Psoas muscle (tissue), 8 donors: ENCODE measurements around the gene CD37. TPM values are rescaled to one million over a fixed set of nuclear protein-coding genes. Genes with fewer than 3 reads are reported as not detected.
A peak's percentile ranks its signal among the peaks of the same experiment; 100 is the strongest.

Source experiments
- ATAC-seq, 4 donors: fragments of 200-7000 bp; cut with Tn5 transposase; one replicate each; pipeline ENCODE4 v1.9.1; 2020; ENCODE audit warnings: moderate library complexity in 3 of 4, mild to moderate bottlenecking in 2 of 4
- DNase-seq, 2 donors: peaks; one replicate each; pipeline ENCODE4 v3.0.0-alpha.2; 2020
- H3K27ac ChIP-seq: fragments of 200-600 bp; one replicate; pipeline ENCODE4 v1.8.0; 2022
- H3K27me3 ChIP-seq, 3 donors: fragments of 200-600 bp in 1 of 3; one replicate each; pipeline versions ENCODE4 v1.6.1 to v1.8.0; 2013 to 2022; ENCODE audit warnings: low read length in 2 of 3, mild to moderate bottlenecking in 2 of 3, moderate library complexity in 1 of 3; ENCODE audit not compliant: insufficient read depth in 3 of 3
- H3K36me3 ChIP-seq, 2 donors: fragments of 200-600 bp in 1 of 2; one replicate each; pipeline versions ENCODE4 v1.6.1 to v1.8.0; 2013 to 2022; ENCODE audit warnings: low read depth in 1 of 2, mild to moderate bottlenecking in 1 of 2, moderate library complexity in 1 of 2; ENCODE audit not compliant: insufficient read depth in 1 of 2
- H3K4me1 ChIP-seq: fragments of 200-600 bp; one replicate; pipeline ENCODE4 v1.8.0; 2022
- H3K4me3 ChIP-seq: fragments of 200-600 bp; one replicate; pipeline ENCODE4 v1.8.0; 2022; ENCODE audit warnings: mild to moderate bottlenecking
- H3K9me3 ChIP-seq: fragments of 200-600 bp; one replicate; pipeline ENCODE4 v1.8.0; 2022
- CTCF ChIP-seq: fragments of 200-600 bp; IDR thresholded peaks from one replicate; pipeline ENCODE4 v1.8.0; 2022; ENCODE audit warnings: antibody characterized with exemption
- WGBS, 3 donors: extraction: QIAGEN DNeasy Blood & Tissue Kit; methylation state at CpG; one replicate each; pipeline versions ENCODE4 v1.1.6 to v1.1.7; 2013; 5-methylcytosine and 5-hydroxymethylcytosine counted together
- intact Hi-C, 2 donors: fragments of 100-400 bp; cut with DNase I; formaldehyde crosslinking; loops; one replicate each; pipeline versions ENCODE4 v1.11.0 to v1.14.2; 2022
- polyA plus RNA-seq, 3 donors: library from polyadenylated mRNA; stranded (reverse); fragments of 200-250 nt; gene quantifications; one replicate each; pipeline ENCODE4 v1.2.3, GENCODE V29; 2013
- total RNA-seq, 4 donors: library from RNA; stranded (reverse); fragmentation: NEBNext Ultra II Directional in 2 of 4; extraction: Animal tissue kit (Norgen Biotek cat#: 25700) in 2 of 4; gene quantifications; one replicate each; pipeline versions ENCODE4 v1.2.1 to v1.2.4, GENCODE V29; 2021 to 2023
- donor health status: healthy with polysubstance abuse.
- donor health status: DM: no; HTN: no; CAD: no; lungs with moderate emphysema.
- donor health status: Bipolar disorder and iron deficiency.
- donor health status: healthy.
- donor health status: DM: yes; HTN: yes; CAD: no.
- donor health status: DM: no; HTN: no; CAD: no.
- donor health status: DM: no; HTN: no; CAD: no.
- donor health status: DM: yes; HTN: yes; CAD: no.

The CD37 gene
- total and polyA plus RNA-seq, 7 donors, result 0.66 to 4.7 (median 2.3) TPM

GRCh38 chr19:49347191-49347590, 12.0 kb downstream of the CD37 start:
- no peaks in the 10 kb centered on the region for H3K27me3 ChIP-seq
- ATAC-seq, result no peak
- no peak for DNase-seq
- TF ChIP-seq CTCF, result no peak
- WGBS, 3 donors, result 92 to 95% (median 95%) methylated on average over 15 of the region's 15 CpGs
- no peaks in the 10 kb centered on the region for H3K4me1 ChIP-seq
- H3K27ac ChIP-seq, result no peak overlapping the region
- H3K9me3 ChIP-seq, result no peaks in the 10 kb centered on the region
- peaks cover 2 to 86% of the 10 kb centered on the region in 2 donors for H3K36me3 ChIP-seq
- no peak overlapping the region for H3K4me3 ChIP-seq
- intact Hi-C loops, result no loop called here

- intact Hi-C loops, result no loop called here
- no peak for TF ChIP-seq CTCF
- no peaks in the 10 kb centered on the region for H3K27me3 ChIP-seq
- H3K9me3 ChIP-seq, result no peaks in the 10 kb centered on the region
- no peak overlapping the region for H3K27ac ChIP-seq
- DNase-seq (no peak), ATAC-seq (peak; percentile 30 to 62 (median 48))
- H3K4me1 ChIP-seq, result no peaks in the 10 kb centered on the region
- 63 to 73% (median 69%) methylated on average over 3 of the region's 3 CpGs for WGBS, 3 donors
- no peak overlapping the region for H3K4me3 ChIP-seq
- H3K36me3 ChIP-seq, result peaks cover 2 to 85% of the 10 kb centered on the region in 2 donors
Observed at GRCh38 chr19:49347835-49348234, 12.6 kb downstream of the CD37 start.

- Histone ChIP-seq H3K27me3 (no peaks in the 10 kb centered on the region), H3K27ac (no peak overlapping the region), H3K4me3 (no peak overlapping the region), H3K36me3 (peaks cover 2 to 78% of the 10 kb centered on the region in 2 donors), H3K9me3 (no peaks in the 10 kb centered on the region), H3K4me1 (no peaks in the 10 kb centered on the region)
- intact Hi-C loops, result no loop called here
- no peak for DNase-seq
- no peak for TF ChIP-seq CTCF
- no peak for ATAC-seq
- WGBS, 3 donors, result 83 to 90% (median 87%) methylated on average over 12 of the region's 12 CpGs
Observed at GRCh38 chr19:49348305-49349189, 13.3 kb downstream of the CD37 start.

- no peaks in the 10 kb centered on the region for H3K27me3 ChIP-seq
- no peak for ATAC-seq
- 96 to 98% (median 96%) methylated on average over 2 of the region's 2 CpGs for WGBS, 3 donors
- TF ChIP-seq CTCF, result no peak
- DNase-seq, result no peak
- no peaks in the 10 kb centered on the region for H3K4me1 ChIP-seq
- H3K27ac ChIP-seq, result no peak overlapping the region
- no peak overlapping the region for H3K4me3 ChIP-seq
- H3K9me3 ChIP-seq, result no peaks in the 10 kb centered on the region
- peaks cover 2 to 76% of the 10 kb centered on the region in 2 donors for H3K36me3 ChIP-seq
- intact Hi-C loops, result no loop called here
Observed at GRCh38 chr19:49349567-49349966, 14.4 kb downstream of the CD37 start.
